Raji (cell line): Measurements from ENCODE around the gene CCKAR.

Source experiments
- POLR2A ChIP-seq: IDR thresholded peaks from 2 replicates; pipeline ENCODE4 v1.6.1; 2011; ENCODE audit warnings: low read depth, low read length, control low read depth; ENCODE audit not compliant: insufficient read depth

The CCKAR gene

DNA sequence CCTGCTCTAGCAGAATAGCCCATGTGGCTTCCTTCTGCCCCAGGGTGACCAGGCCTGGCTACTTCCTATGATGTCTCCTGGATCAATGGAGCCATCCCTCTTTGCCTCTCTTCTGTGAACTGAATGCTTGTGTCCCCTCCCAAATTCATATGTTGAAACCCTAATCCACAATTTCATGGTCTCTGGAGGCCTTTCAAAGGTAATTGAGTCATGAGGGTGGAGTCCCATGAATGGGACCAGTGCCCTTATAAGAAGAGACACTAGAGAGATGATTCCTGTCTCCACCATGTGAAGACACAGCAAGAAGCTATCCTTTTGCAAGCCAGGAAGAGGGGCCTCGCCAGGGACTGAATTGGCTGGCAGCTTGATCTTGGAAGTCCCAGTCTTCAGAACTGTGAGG, 18.4 kb downstream of the CCKAR start:
- TF ChIP-seq POLR2A, result no peak

- TF ChIP-seq POLR2A, result no peak
These were observed 21.3 kb downstream of the CCKAR start for GRCh38 chr4:26468977-26469376.

- no peak for TF ChIP-seq POLR2A
These were observed 21.9 kb downstream of the CCKAR start for GRCh38 chr4:26468283-26468949.

GRCh38 chr4:26467724-26468123, 22.6 kb downstream of the CCKAR start:
- TF ChIP-seq POLR2A, result no peak

DNA sequence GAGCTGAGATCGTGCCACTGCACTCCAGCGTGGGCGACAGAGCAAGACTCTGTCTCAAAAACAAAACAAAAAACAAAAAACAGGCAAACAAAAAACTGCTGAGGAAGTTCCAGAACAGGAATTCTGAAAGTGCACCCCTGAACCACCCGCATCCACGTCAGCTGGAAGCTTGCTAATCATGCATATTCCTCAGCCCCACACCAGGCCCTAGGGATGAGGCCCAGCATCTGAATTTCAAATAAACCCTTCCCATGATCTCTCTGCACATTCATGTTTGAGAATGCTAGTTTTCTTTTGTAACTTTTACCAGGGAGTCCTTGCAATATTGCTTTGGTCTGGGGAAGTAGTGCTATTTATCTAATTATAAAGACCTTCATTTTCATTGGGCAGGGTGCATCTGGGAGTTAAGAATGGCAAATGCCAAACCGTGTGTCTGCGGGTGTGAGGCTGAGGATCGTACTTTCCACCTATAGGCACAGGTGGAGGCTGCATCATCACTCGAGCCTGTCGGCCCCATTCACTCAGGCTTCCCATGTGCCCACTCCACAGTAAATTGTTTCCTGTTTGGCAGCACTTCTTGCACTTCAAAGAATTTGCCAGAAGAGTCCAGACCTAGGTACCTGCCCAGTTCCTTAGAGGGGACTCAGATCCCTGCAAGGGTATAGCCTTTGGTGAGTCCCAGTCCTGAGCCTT, 23.6 kb downstream of the CCKAR start:
- no peak for TF ChIP-seq POLR2A

GRCh38 chr4:26464420-26465095, 25.7 kb downstream of the CCKAR start:
- no peak for TF ChIP-seq POLR2A

DNA sequence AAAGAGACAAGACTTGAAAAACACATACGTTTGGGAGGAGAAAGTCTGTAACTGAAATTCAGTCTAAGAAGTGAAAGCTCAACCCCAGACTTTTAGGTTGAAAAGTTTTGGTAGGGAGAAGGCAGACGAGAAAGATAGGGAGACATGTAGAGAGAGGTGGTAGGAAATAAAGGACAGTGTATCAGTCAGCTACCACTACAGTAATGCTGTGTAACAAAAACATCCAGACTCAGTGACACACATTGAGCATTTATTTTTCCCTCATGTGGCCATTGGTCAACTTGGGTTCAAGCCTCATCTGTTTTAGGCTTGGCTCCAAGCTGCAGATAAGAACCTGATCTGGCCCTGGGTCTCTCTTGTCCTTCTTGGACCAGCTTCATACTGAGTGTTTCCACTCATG, 26.9 kb downstream of the CCKAR start:
- TF ChIP-seq POLR2A, result no peak

DNA sequence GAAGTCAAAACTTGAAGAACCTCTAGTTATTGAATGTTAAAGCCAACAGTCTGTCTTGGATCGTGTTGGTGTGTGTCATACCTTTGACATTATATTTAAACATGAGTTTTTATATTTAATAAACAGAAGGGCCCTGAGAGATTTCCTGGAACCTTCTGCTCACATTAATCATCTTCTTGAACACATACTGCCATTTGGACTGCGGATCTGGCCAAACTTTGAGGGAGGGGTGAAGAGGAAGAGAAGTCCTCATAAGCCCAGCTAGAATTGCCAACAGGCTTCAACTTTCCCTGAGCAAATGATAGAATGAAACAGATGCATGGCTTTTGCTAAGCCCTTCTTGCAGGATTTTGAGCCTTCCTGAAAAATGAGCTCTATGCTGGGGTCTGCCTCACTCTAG, 27.4 kb downstream of the CCKAR start:
- no peak for TF ChIP-seq POLR2A

DNA sequence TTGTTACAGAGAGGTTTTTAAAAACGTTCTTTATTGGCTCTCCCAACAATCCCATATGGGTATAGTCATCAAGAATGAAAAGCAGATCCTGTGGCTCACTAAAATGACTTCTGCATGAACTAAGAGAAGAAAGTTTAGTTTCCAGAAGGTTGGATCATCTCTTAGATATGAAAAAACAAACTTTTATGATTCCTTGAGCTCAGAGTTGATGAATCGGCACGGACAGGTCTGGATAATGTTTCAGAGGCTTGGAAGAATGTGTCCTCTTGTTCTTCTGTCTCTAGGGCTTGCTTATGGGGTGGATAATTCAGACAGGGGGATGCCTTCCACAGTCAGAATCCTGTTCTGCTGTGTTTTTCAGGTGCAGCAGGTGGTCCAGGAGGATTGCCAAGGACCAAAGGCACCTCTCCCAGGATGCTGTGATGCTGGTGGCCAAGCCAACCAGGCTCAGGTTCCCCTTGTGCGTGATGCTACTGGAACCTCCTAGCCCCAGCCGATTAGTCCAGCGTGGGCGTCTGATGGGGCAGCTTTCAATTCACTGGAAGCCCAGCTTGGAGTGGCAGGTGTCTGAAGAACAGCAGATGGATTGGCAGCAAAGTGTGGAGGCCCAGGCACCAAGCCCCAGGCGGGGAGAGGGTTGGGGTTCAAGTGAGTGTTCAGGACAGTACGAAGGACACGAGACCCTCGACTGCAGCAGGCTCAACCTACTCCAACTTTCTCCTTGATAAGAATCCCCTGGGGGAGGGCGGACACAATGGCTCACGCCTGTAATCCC, 30.3 kb downstream of the CCKAR start:
- TF ChIP-seq POLR2A, result no peak

DNA sequence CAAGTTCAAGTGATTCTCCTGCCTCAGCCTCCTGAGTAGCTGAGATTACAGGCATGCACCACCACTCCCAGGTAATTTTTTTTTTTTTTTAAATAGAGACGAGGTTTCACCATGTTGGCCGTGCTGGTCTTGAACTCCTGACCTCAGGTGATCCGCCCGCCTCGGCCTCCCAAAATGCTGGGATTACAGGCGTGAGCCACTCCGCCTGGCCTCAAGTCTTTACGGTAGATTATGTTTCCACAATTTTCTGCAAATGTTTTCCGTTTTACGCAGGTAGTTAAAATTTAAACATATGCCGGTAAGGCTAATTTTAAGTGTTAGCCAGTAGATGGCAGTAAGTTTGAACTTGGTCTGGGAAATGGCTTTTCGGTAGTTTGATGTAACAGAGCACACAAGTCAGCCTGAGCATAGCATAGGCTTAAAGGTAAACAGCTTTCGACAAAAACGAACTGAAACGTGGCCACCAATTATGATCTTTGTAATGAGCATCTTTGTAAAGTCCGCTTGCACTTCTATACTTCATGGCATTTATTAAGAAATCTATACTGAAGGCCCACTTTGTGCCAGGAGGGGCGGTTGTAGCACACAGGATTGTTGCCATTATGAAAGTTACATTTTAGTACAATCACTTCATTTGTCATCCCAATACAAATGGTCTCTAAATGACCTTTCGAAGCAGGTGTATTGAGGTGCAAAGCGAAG, 31.1 kb downstream of the CCKAR start:
- TF ChIP-seq POLR2A, result no peak

DNA sequence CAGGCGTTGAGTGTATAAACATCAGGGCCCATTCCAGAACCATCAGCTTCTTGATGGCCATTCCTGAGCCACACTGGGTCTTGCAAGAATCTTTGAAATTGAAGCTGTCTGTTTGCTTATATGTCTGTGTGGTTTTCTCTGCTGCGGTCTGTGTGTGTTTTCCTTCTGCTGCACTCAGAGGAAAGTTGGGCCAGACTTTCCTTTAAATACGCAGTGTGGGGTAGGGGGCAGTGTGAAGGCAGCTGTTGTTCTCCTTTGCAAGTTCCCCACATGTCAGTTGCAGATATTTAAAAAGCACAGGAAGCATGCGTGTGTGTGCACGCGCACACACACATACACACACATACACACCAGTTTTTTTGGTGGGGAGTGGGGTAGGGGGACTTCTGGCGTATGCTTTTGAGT, 32.1 kb downstream of the CCKAR start:
- no peak for TF ChIP-seq POLR2A

GRCh38 chr4:26457412-26457811, 32.9 kb downstream of the CCKAR start:
- TF ChIP-seq POLR2A, result no peak

- no peak for TF ChIP-seq POLR2A
These were observed 34.7 kb downstream of the CCKAR start for GRCh38 chr4:26455571-26455970.

- TF ChIP-seq POLR2A, result no peak
These were observed 35.3 kb downstream of the CCKAR start for GRCh38 chr4:26454961-26455360.

DNA sequence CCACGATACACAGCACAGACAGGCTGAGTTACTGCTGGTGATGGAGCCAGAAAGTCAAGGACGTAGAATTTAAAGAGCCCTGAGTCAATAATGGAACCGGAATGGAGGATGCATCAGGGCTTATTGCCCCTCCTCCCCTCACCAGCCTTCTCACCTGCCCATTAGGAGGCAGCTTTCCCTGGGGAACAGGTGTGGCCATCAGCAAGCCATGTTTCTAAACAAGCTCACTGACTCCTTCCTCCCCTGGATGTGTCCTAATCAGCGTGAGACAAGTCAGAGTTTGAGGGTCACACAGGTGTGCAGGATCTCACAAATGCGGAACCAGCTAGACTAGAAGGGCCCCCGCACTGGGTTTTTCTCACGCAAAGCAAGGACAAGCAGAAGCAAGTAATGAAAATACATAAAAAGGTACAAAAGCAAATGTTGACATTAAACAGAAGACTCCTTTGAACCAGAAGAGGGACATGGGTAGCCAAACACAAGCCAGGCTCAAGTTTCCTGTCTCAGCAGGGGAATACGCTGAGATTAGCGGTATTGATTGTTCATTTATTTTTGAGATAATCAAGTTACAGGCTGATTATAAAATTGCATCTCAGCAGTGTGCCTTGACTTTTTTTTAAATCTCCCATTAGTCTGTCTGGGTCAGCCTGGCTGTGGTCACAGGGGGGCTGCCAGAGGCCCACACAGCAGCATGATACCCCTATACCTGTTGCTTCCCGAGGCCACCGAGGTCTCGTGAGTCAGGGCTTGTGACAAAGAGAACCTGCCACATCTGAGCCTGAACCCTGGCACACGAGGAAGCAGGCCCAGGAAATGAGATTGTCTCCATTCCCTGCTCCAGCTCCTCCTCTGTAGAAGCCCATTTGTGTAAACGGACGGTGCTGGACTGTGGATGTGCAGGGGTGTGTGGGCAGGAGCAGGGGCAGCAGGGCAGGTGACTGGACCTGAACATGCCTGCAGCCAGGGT, 37.4 kb downstream of the CCKAR start:
- TF ChIP-seq POLR2A, result no peak
